Measurements from ENCODE around the gene TRAF7.

The TRAF7 gene

GRCh38 chr16:2209258-2210008 lies 53.9 kb downstream of the TRAF7 start:
- TF ChIP-seq GATA2 (IDR thresholded peaks at IDR 0.05; ENCODE audit: low read depth, low read length), result no peak
- no peak for TF ChIP-seq GATA3 (IDR thresholded peaks at IDR 0.05; ENCODE audit: low read depth, low read length)

- TF ChIP-seq GATA2 (IDR thresholded peaks at IDR 0.05; ENCODE audit: low read depth, low read length) (no peak), GATA3 (IDR thresholded peaks at IDR 0.05; ENCODE audit: low read depth, low read length) (no peak)
Measured at GRCh38 chr16:2210009-2210332, 54.4 kb downstream of the TRAF7 start.

- TF ChIP-seq GATA3 (IDR thresholded peaks at IDR 0.05; ENCODE audit: low read depth, low read length), result no peak
Measured at GRCh38 chr16:2210386-2211365, 55.1 kb downstream of the TRAF7 start, which contains the start of gene BRICD5. BRICD5 (minus strand) TSS chr16:2210863; CDS start chr16:2210833, 30 bp downstream.

- TF ChIP-seq GATA2 (IDR thresholded peaks at IDR 0.05; ENCODE audit: low read depth, low read length) (no peak), GATA3 (IDR thresholded peaks at IDR 0.05; ENCODE audit: low read depth, low read length) (no peak)
Measured at GRCh38 chr16:2211923-2212347, 56.4 kb downstream of the TRAF7 start.

GRCh38 chr16:2212362-2213324 lies 57.1 kb downstream of the TRAF7 start:
- TF ChIP-seq GATA2 (IDR thresholded peaks at IDR 0.05; ENCODE audit: low read depth, low read length) (no peak), GATA3 (IDR thresholded peaks at IDR 0.05; ENCODE audit: low read depth, low read length) (no peak)

- TF ChIP-seq GATA3 (IDR thresholded peaks at IDR 0.05; ENCODE audit: low read depth, low read length), result no peak
- TF ChIP-seq GATA2 (IDR thresholded peaks at IDR 0.05; ENCODE audit: low read depth, low read length), result no peak
Measured at GRCh38 chr16:2213817-2214718, 58.5 kb downstream of the TRAF7 start.

- TF ChIP-seq GATA2 (IDR thresholded peaks at IDR 0.05; ENCODE audit: low read depth, low read length) (no peak), GATA3 (IDR thresholded peaks at IDR 0.05; ENCODE audit: low read depth, low read length) (no peak)
Measured at GRCh38 chr16:2214719-2214968, 59.1 kb downstream of the TRAF7 start, which contains the start of gene PGP. PGP (minus strand) TSS chr16:2214840; CDS start chr16:2214777, 63 bp downstream.

GRCh38 chr16:2216330-2216729 lies 60.7 kb downstream of the TRAF7 start:
- TF ChIP-seq GATA3 (IDR thresholded peaks at IDR 0.05; ENCODE audit: low read depth, low read length) (no peak), GATA2 (IDR thresholded peaks at IDR 0.05; ENCODE audit: low read depth, low read length) (no peak)

GRCh38 chr16:2223221-2223941 lies 67.8 kb downstream of the TRAF7 start, which contains the start of gene E4F1:
E4F1 (plus strand) TSS chr16:2223591; CDS start chr16:2223614, 23 bp downstream.
- TF ChIP-seq GATA2 (IDR thresholded peaks at IDR 0.05; ENCODE audit: low read depth, low read length) (no peak), GATA3 (IDR thresholded peaks at IDR 0.05; ENCODE audit: low read depth, low read length) (no peak)

- TF ChIP-seq GATA3 (IDR thresholded peaks at IDR 0.05; ENCODE audit: low read depth, low read length), result no peak
- TF ChIP-seq GATA2 (IDR thresholded peaks at IDR 0.05; ENCODE audit: low read depth, low read length), result no peak
Measured at GRCh38 chr16:2223942-2224486, 68.4 kb downstream of the TRAF7 start.

GRCh38 chr16:2226245-2226793 lies 70.7 kb downstream of the TRAF7 start:
- TF ChIP-seq GATA3 (IDR thresholded peaks at IDR 0.05; ENCODE audit: low read depth, low read length), result no peak
- TF ChIP-seq GATA2 (IDR thresholded peaks at IDR 0.05; ENCODE audit: low read depth, low read length), result no peak

- TF ChIP-seq GATA3 (IDR thresholded peaks at IDR 0.05; ENCODE audit: low read depth, low read length) (no peak), GATA2 (IDR thresholded peaks at IDR 0.05; ENCODE audit: low read depth, low read length) (no peak)
Measured at GRCh38 chr16:2226918-2227317, 71.3 kb downstream of the TRAF7 start.

All from SH-SY5Y (cell line).